Measurements from ENCODE around the gene NFKBIL1. TPM values are rescaled to one million over a fixed set of nuclear protein-coding genes. Genes with fewer than 3 reads are reported as not detected.

The NFKBIL1 gene
- total RNA-seq, 1 donor, result 20.0 TPM

GRCh38 chr6:31521835-31522234 lies 25.6 kb upstream of the NFKBIL1 start:
- no peak for DNase-seq (ENCODE audit: low read depth)
- no peak for TF ChIP-seq CTCF (IDR thresholded peaks at IDR 0.05; ENCODE audit: insufficient read depth, low read length)
- no peak overlapping the region for H3K4me3 ChIP-seq (ENCODE audit: low read depth, low read length)

- no peak for TF ChIP-seq CTCF (IDR thresholded peaks at IDR 0.05; ENCODE audit: insufficient read depth, low read length)
- no peak overlapping the region for H3K4me3 ChIP-seq (ENCODE audit: low read depth, low read length)
- DNase-seq (ENCODE audit: low read depth), result no peak
Observed at GRCh38 chr6:31525553-31525931, 21.9 kb upstream of the NFKBIL1 start.

GRCh38 chr6:31525932-31526591 lies 21.3 kb upstream of the NFKBIL1 start:
- no peak overlapping the region for H3K4me3 ChIP-seq (ENCODE audit: low read depth, low read length)

GRCh38 chr6:31528307-31528777 lies 19.1 kb upstream of the NFKBIL1 start:
- no peak for DNase-seq (ENCODE audit: low read depth)
- no peak overlapping the region for H3K4me3 ChIP-seq (ENCODE audit: low read depth, low read length)
- no peak for TF ChIP-seq CTCF (IDR thresholded peaks at IDR 0.05; ENCODE audit: insufficient read depth, low read length)

More at GRCh38 chr6:31525932-31526591, 21.3 kb upstream of the NFKBIL1 start:
- no peak for TF ChIP-seq CTCF (IDR thresholded peaks at IDR 0.05; ENCODE audit: insufficient read depth, low read length)
- DNase-seq (ENCODE audit: low read depth), result peak; percentile 45

- H3K4me3 ChIP-seq (ENCODE audit: low read depth, low read length), result no peak within 1 kb of the TSS
- TF ChIP-seq CTCF (IDR thresholded peaks at IDR 0.05; ENCODE audit: insufficient read depth, low read length), result no peak
- no peak for DNase-seq (ENCODE audit: low read depth)
Observed at GRCh38 chr6:31528821-31529328, 18.5 kb upstream of the NFKBIL1 start, which contains the start of gene MCCD1. Gene MCCD1 (plus strand): TSS chr6:31528962. CDS start chr6:31529015, 53 bp downstream.

- H3K4me3 ChIP-seq (ENCODE audit: low read depth, low read length), result no peak overlapping the region
- DNase-seq (ENCODE audit: low read depth), result no peak
- TF ChIP-seq CTCF (IDR thresholded peaks at IDR 0.05; ENCODE audit: insufficient read depth, low read length), result no peak
Observed at GRCh38 chr6:31529329-31530150, 17.9 kb upstream of the NFKBIL1 start.

Data from fibroblast of the aortic adventitia (primary cell).